A549 (cell line): ENCODE measurements around the gene NIT1.

Experiments
- BHLHE40 ChIP-seq: IDR thresholded peaks from 2 replicates; pipeline ENCODE4 v1.6.1; 2012; ENCODE audit warnings: low read depth, low read length, inconsistent platforms
- CTCF ChIP-seq: fragments of >200 bp; sonication (Bioruptor Twin); formaldehyde crosslinking; IDR thresholded peaks from 3 replicates; pipeline ENCODE4 v1.5.1; 2016
- EP300 ChIP-seq, 2 experiments: fragments of >200 bp; sonication (Bioruptor Twin); formaldehyde crosslinking; IDR thresholded peaks; 2 replicates in 1 of 2; 3 replicates in 1 of 2; pipeline ENCODE4 v1.6.1; 2016 to 2017
- ESRRA ChIP-seq: fragments of 150-350 bp; IDR thresholded peaks from 2 replicates; pipeline ENCODE4 v1.6.1; 2014; ENCODE audit warnings: mild to moderate bottlenecking, low read length, borderline replicate concordance
- POLR2A ChIP-seq: IDR thresholded peaks from 2 replicates; pipeline ENCODE4 v1.6.1; 2012; ENCODE audit warnings: mild to moderate bottlenecking, low read length
- REST ChIP-seq: fragments of 200-600 bp; sonication (generic); IDR thresholded peaks from 2 replicates; pipeline ENCODE4 v1.6.1; 2016; ENCODE audit warnings: antibody characterized with exemption, mild to moderate bottlenecking, moderate library complexity
- RNF2 ChIP-seq: fragments of 200-600 bp; sonication (generic); IDR thresholded peaks from 2 replicates; pipeline ENCODE4 v1.6.1; 2016; ENCODE audit warnings: low read depth, mild to moderate bottlenecking, antibody characterized with exemption, moderate library complexity, borderline replicate concordance
- SMC3 ChIP-seq: fragments of >200 bp; sonication (Bioruptor Twin); formaldehyde crosslinking; IDR thresholded peaks from 3 replicates; pipeline ENCODE4 v1.6.1; 2018; ENCODE audit warnings: inconsistent platforms
- ZC3H11A ChIP-seq: fragments of 450-650 bp; IDR thresholded peaks from 2 replicates; pipeline ENCODE4 v1.6.1; 2014; ENCODE audit warnings: antibody characterized with exemption, mild to moderate bottlenecking
- ZNF302 ChIP-seq: fragments of 250-450 bp; sonication (Bioruptor Pico); IDR thresholded peaks from 2 replicates; pipeline ENCODE4 v1.9.0; 2021; ENCODE audit warnings: inconsistent platforms, mild to moderate bottlenecking, moderate library complexity

- TF ChIP-seq POLR2A (no peak), CTCF (no peak), REST (no peak), RNF2 (no peak), ZNF302 (CRISPR knock-in tag) (no peak), ZC3H11A (no peak), ESRRA (no peak), EP300 (IDR thresholded peaks at IDR 0.05) (no peak), SMC3 (no peak), BHLHE40 (no peak)
Measured at GRCh38 chr1:161166669-161167548, 49.0 kb downstream of the NIT1 start.
